ENCODE data around the gene NCKIPSD. TPM values are rescaled to one million over a fixed set of nuclear protein-coding genes. Genes with fewer than 3 reads are reported as not detected.

Gene NCKIPSD
- total and polyA plus RNA-seq, 2 donors (not counting 3 experiments of a cell fraction or from before 2014, with no cell fraction given) = 12.8 to 19.1 TPM

- dilution Hi-C loops (cut with MboI; ENCODE audit: extremely low pct_ligation_motif_present, low sequenced_read_pairs) (no loop called here), intact Hi-C loops (cut with micrococcal nuclease) (no loop called here)
- ChIA-PET CTCF (interaction anchor here (0.6 to 1.7 kb wide), 3 partner anchors 10 to 205 kb away, joined by 4 to 5 read pairs (median 5); partner anchors contain the start of gene NCKIPSD), POLR2A (interaction anchor here (0.6 kb wide), 1 partner anchor 259 kb away, joined by 6 read pairs; no protein-coding TSS in a partner anchor)
- Histone ChIP-seq H3K79me2 (ENCODE audit: control insufficient read depth, insufficient read depth, low read length) (peaks cover 69% of the 10 kb centered on the region), H3K4me3 (replicated peaks in 1 of 3; ENCODE audit: insufficient read depth in 1 of 3, low read depth in 1 of 3, low read length in 3 of 3) (no peak overlapping the region), H4K20me1 (replicated peaks; ENCODE audit: control insufficient read depth, extremely low read depth, insufficient read depth, low read length) (peaks cover 17% of the 10 kb centered on the region), H3K36me3 (ENCODE audit: control insufficient read depth in 2 of 2, extremely low read depth in 1 of 2, insufficient read depth in 2 of 2, low read length in 2 of 2) (peaks cover 24 to 34% of the 10 kb centered on the region in 2 experiments), H3K9me3 (replicated peaks; ENCODE audit: control insufficient read depth, insufficient read depth, low read length) (no peaks in the 10 kb centered on the region), H3K27me3 (ENCODE audit: control insufficient read depth in 2 of 2, insufficient read depth in 2 of 2, low read length in 2 of 2) (no peaks in the 10 kb centered on the region), H3K4me1 (ENCODE audit: control insufficient read depth, extremely low read depth, insufficient read depth, low read length) (peaks cover 21% of the 10 kb centered on the region), H3K4me2 (ENCODE audit: insufficient read depth, low read length) (no peak overlapping the region), H3K9me1 (replicated peaks; ENCODE audit: control insufficient read depth, extremely low read depth, insufficient read depth, low read length) (no peaks in the 10 kb centered on the region), H3K9ac (replicated peaks; ENCODE audit: extremely low read depth, insufficient read depth, low read length) (no peak overlapping the region), H2AFZ (ENCODE audit: low read depth, low read length) (no peak overlapping the region), H3K27ac (ENCODE audit: insufficient read depth, low read depth, low read length) (no peak overlapping the region)
- FAIRE-seq = no peak
- no peak for TF ChIP-seq JUN (IDR thresholded peaks at IDR 0.05; ENCODE audit: borderline replicate concordance, insufficient read depth, insufficient read length, low read depth)
- TF ChIP-seq MYC (IDR thresholded peaks at IDR 0.05; ENCODE audit: low read depth, low read length) = no peak
- DNase-seq (ENCODE audit: low read depth, low spot score) = no peak
- BruUV-seq (replicated peaks) = no TSS peak
Observed at GRCh38 chr3:48696156-48696555, 10.4 kb upstream of the NCKIPSD start.

GRCh38 chr3:48695393-48695753, 9.7 kb upstream of the NCKIPSD start:
- Histone ChIP-seq H4K20me1 (replicated peaks; ENCODE audit: control insufficient read depth, extremely low read depth, insufficient read depth, low read length) (peaks cover 15% of the 10 kb centered on the region), H3K79me2 (ENCODE audit: control insufficient read depth, insufficient read depth, low read length) (peaks cover 61% of the 10 kb centered on the region), H3K9me3 (replicated peaks; ENCODE audit: control insufficient read depth, insufficient read depth, low read length) (no peaks in the 10 kb centered on the region), H3K9ac (replicated peaks; ENCODE audit: extremely low read depth, insufficient read depth, low read length) (peak overlapping the region; percentile 57), H3K4me2 (ENCODE audit: insufficient read depth, low read length) (peak overlapping the region; percentile 31), H3K27ac (ENCODE audit: insufficient read depth, low read depth, low read length) (peak overlapping the region; percentile 85), H2AFZ (ENCODE audit: low read depth, low read length) (no peak overlapping the region), H3K27me3 (ENCODE audit: control insufficient read depth in 2 of 2, insufficient read depth in 2 of 2, low read length in 2 of 2) (no peaks in the 10 kb centered on the region), H3K4me1 (ENCODE audit: control insufficient read depth, extremely low read depth, insufficient read depth, low read length) (peaks cover 21% of the 10 kb centered on the region), H3K36me3 (ENCODE audit: control insufficient read depth in 2 of 2, extremely low read depth in 1 of 2, insufficient read depth in 2 of 2, low read length in 2 of 2) (peaks cover 30 to 40% of the 10 kb centered on the region in 2 experiments), H3K9me1 (replicated peaks; ENCODE audit: control insufficient read depth, extremely low read depth, insufficient read depth, low read length) (no peaks in the 10 kb centered on the region), H3K4me3 (replicated peaks in 1 of 3; ENCODE audit: insufficient read depth in 1 of 3, low read depth in 1 of 3, low read length in 3 of 3) (no peak overlapping the region)
- TF ChIP-seq FOS (IDR thresholded peaks at IDR 0.05; ENCODE audit: borderline replicate concordance, insufficient read depth, low read length) (no peak), JUN (IDR thresholded peaks at IDR 0.05; ENCODE audit: borderline replicate concordance, insufficient read depth, insufficient read length, low read depth) (no peak), POLR2AphosphoS5 (IDR thresholded peaks at IDR 0.05; ENCODE audit: insufficient read depth, low read depth, low read length) (peak; percentile 37), POLR2A (IDR thresholded peaks at IDR 0.05; ENCODE audit: low read depth, low read length) (no peak), CTCF (IDR thresholded peaks at IDR 0.05; ENCODE audit: extremely low read depth in 1 of 2, insufficient read depth in 1 of 2, low read depth in 1 of 2, low read length in 2 of 2) (no peak)
- no TSS peak for BruUV-seq (replicated peaks)
- DNase-seq (ENCODE audit: low read depth, low spot score) (peak; percentile 57), FAIRE-seq (peak; percentile 72)
- CTCF ChIA-PET = interaction anchor here (0.7 to 1.7 kb wide), 4 partner anchors 10 to 60 kb away, joined by 3 to 5 read pairs (median 4); partner anchors contain the start of genes NCKIPSD and SLC26A6
- POLR2A ChIA-PET = interaction anchor here (0.6 to 1.0 kb wide), 2 partner anchors 22 to 260 kb away, joined by 4 to 6 read pairs; partner anchors contain the start of gene IP6K2
- dilution Hi-C loops (cut with MboI; ENCODE audit: extremely low pct_ligation_motif_present, low sequenced_read_pairs) (no loop called here), intact Hi-C loops (cut with micrococcal nuclease) (loop anchor here (2.0 kb wide), 1 partner anchor 21 kb away; the partner anchor contains the start of gene IP6K2)

All from endothelial cell of umbilical vein (primary cell).